GM12874 (cell line): ENCODE data around the gene HHAT.

Experiments
- TF ChIP-seq, protein P1 (sequence below): IDR thresholded peaks from 2 replicates; pipeline ENCODE4 v1.5.1; 2011; ENCODE audit warnings: low read depth, mild to moderate bottlenecking, control low read depth, low read length, moderate library complexity; ENCODE audit not compliant: insufficient read depth

HHAT gene

DNA sequence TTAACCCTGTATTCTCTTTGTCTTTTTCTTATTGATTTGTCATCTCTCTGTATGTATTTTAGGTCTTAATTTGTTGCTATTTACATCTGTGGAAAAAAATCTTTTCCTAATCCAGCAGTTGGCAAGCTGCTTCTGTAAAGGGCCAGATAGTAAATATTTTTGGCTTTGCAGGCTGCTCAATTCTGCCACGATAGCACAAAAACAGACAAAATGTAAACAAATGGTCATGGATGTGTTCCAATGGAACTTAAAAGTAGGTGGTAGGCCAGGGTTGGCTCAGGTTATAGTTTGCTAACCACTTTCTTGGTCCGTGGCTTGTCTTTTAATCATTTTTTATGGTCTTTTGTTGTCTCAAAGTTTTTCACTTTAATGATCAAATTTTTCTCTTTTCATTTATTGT lies 371.8 kb downstream of the HHAT start:
- TF ChIP-seq, protein P1, sequence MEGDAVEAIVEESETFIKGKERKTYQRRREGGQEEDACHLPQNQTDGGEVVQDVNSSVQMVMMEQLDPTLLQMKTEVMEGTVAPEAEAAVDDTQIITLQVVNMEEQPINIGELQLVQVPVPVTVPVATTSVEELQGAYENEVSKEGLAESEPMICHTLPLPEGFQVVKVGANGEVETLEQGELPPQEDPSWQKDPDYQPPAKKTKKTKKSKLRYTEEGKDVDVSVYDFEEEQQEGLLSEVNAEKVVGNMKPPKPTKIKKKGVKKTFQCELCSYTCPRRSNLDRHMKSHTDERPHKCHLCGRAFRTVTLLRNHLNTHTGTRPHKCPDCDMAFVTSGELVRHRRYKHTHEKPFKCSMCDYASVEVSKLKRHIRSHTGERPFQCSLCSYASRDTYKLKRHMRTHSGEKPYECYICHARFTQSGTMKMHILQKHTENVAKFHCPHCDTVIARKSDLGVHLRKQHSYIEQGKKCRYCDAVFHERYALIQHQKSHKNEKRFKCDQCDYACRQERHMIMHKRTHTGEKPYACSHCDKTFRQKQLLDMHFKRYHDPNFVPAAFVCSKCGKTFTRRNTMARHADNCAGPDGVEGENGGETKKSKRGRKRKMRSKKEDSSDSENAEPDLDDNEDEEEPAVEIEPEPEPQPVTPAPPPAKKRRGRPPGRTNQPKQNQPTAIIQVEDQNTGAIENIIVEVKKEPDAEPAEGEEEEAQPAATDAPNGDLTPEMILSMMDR, result no peak

DNA sequence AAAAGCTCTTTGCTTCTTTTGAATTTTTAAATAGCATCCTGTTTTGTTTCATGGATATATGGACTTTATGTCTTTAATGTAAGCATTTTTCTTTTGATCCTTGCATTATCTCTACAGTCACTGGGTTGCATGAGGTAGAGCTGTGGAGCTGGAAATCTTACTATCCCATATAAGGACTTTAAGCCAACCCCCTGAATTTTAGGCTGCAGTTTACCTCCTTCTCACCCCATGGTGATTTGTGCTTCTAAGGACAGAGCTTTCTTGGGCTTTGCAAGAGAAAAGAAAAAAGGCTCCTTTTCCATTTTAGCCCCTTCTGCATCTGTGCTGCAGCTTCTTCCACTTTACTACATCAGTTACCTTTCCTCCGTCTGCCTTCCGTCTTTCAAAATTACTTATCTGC lies 373.8 kb downstream of the HHAT start:
- TF ChIP-seq, protein P1, result no peak

DNA sequence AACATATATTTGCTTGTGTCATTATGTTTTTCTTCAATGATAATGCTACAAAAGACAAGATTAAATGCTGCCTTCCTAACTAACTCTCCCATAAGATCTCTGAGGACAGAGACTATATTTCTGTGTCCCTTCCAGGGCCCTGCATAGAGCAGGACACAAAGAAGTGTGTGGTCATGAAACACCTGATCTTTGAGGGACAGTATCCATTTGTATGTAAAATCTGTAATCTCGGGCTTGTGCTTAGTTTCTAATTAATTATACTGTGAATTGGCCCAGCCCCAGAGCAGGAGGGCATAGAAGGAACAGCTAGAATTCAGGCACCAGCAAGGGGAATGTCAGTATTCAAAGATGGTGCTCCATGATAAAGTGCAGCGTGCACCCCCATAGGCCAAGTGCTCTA lies 374.9 kb downstream of the HHAT start:
- TF ChIP-seq, protein P1, result no peak

DNA sequence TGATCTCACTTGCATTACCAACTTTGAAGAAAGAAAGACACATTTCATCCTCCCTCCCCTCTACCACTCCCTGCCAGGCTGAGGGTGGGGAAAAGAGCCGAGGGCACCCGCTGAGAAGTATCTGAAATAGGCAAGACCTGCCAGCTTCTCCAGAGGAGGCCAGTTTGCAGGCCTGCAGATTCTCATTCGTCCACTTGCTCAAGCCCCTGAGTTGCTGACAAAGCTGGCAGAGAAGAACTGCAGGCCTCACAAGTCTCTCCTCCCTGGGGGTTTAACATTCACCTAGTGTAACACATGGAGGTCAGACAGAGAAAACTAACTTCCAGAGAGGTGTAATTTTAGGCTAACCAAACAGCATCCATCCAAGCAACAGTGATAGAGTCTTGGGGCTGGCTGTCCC lies 376.4 kb downstream of the HHAT start:
- TF ChIP-seq, protein P1, result no peak

DNA sequence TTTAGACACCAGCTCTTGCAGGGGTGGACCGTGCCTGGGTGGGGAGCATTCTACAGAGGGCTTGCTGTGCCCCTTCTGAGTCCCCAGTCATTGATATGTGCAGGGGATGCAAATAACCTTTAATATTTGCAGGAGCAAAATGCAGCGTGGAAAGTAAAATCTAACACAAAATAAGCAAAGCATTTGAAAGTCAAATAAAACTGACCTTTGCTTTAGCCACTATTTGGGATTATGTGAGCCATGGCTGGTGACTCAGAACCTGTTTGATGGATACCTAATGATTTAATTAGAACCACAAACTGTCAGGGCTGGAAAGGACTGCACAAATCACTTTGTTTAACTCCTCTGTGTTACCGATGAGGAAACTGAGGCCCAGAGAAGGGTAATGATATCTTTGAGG lies 377.5 kb downstream of the HHAT start:
- TF ChIP-seq, protein P1, result no peak

DNA sequence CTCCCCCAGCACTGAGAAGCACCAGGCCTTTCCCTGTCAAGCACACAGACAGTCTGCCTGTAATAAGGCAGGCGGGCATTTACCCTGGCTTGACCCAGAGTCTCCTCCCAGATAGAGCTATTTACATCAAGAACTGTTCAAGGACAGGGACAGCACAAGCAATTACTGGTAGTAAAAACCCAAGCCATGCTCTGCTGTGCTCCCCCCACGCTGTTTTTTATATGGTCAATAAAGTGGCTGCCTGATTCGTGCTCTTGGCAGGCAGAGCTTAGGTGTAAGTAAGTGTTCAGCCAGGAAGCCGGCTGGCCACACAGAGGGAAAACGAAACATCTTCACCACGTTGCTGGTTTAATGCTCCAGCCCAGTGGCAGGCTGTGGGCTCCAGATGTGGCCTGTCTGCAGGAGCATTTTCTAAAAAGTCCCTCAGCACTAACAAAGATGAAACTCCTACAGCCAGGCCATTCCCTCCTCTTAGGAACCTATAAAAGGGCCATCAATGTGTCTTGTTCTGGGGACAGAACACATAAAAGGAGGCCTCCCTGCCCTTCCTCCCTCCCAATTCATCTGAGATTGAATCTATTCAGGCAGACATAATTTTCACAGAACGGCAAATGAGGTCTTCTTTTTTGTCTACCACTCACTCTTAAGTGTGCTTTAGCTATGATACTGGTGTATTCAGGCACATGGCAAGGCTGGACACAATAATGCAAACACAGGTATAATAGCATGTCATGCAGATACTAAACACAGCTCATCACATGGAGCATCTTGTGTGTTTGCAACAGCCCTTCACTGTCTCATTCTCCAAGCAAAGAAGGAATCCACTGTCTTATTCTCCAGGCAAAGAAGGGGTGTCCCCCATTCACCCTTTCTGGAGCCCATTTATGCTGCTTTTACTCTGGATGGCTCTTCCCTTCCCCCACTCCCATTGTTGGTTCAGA lies 378.9 kb downstream of the HHAT start:
- TF ChIP-seq, protein P1, result no peak

DNA sequence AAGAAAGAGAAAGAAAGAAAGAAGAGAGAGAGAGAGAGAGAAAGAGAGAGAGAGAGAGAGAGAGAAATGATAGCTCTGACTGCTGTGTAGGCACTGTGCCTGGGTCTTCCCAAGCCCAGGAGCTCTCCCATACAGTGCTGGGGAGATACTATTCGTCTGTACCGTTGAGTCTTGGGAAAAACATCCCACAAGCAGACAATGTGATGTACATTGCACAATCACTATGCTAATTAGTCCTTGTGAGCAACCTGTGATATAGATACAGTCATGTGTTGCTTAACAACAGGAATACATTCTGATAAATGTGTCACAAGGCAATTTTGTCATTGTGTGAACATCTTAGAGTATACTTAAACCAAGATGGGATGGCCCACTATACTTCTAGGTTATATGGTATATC lies 381.0 kb downstream of the HHAT start:
- TF ChIP-seq, protein P1, result no peak
